DMS79 treated with DMSO at 0.1 percent for 48 hours (cell line): ENCODE results near the gene CHAF1A.

ENCODE experiments used
- DNase-seq: peaks from one replicate; lab custom pipeline; 2025; lab: John Stamatoyannopoulos, UW

The CHAF1A gene

DNA sequence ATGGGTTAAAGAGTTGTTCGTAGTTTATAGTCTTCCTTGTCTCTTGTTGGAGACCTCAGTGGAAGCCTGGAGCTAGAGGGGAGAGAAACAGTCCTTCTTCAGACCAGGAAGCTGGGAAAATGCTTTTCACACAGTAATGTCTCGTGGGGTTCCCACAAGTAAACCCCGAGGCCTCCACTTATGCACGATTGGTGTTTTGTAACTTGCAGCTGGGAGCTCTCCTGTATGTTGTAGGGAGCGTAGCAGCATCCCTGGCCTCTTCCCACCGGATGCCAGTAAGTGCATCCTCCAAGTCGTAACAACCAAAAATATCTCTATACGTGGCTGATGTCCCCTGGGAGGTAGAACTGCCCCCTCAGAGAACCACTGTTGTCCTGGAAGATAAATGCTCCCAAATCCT, 3.5 kb downstream of the CHAF1A start:
- no peak for DNase-seq

DNA sequence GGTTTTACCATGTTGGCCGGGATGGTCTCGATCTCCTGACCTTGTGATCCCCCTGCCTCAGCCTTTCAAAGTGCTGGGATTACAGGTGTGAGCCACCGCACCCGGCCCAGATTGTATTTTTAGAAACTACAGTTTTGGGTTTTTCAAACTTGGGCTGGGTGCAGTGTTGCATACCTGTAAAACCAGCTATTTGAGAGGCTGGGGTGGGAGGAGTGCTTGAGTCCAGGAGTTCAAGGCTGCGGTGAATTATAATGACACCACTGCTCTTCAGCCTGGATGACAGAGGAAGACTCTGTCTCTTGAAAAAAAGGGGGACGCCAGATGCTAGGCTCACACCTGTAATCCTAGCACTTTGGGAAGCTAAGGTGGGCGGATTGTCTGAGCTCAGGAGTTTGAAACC, 4.2 kb downstream of the CHAF1A start:
- no peak for DNase-seq

DNA sequence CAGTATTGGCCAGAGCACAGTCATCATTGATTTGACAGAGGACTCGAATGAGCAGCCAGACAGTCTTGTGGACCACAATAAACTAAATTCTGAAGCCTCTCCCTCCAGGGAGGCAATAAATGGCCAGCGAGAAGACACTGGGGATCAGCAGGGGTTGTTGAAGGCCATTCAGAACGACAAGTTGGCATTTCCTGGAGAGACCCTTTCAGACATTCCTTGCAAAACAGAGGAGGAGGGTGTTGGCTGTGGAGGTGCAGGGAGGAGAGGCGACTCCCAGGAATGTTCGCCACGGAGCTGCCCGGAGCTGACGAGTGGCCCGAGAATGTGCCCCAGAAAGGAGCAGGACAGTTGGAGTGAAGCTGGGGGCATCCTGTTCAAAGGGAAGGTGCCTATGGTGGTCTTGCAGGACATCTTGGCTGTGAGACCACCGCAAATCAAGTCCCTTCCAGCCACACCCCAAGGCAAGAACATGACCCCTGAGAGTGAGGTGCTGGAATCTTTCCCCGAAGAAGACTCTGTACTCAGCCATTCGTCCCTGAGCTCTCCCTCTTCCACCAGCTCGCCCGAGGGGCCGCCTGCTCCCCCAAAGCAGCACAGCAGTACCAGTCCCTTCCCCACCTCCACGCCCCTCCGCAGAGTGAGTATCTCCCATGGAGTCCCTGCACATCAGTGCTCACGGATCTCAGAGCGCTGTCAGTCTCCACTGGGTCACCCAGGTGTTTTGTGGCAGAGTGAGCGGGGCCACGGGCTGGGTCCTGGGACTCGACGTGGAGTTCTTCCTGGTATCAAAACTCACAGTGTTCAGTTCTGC, 6.9 kb downstream of the CHAF1A start:
- DNase-seq: no peak

DNA sequence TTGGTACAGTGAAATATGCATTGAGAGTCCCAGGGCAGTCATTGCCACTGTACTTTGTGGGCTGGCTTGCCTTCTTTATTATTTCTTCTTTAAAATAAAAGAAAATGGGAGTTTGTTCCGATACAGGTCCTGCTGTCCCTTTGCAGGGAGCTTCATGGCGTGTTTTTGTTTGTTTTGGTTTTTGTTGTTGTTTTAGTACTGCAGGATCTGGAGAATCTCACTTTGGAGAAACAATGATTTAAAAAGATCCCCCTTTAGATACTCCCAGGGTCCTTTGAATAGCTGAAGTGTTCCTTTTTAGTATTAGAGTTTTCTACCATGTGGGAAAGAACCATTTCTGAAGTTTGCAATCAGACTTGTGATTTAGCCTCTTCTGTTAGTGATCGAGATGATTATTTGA, 11.1 kb downstream of the CHAF1A start:
- no peak for DNase-seq

DNA sequence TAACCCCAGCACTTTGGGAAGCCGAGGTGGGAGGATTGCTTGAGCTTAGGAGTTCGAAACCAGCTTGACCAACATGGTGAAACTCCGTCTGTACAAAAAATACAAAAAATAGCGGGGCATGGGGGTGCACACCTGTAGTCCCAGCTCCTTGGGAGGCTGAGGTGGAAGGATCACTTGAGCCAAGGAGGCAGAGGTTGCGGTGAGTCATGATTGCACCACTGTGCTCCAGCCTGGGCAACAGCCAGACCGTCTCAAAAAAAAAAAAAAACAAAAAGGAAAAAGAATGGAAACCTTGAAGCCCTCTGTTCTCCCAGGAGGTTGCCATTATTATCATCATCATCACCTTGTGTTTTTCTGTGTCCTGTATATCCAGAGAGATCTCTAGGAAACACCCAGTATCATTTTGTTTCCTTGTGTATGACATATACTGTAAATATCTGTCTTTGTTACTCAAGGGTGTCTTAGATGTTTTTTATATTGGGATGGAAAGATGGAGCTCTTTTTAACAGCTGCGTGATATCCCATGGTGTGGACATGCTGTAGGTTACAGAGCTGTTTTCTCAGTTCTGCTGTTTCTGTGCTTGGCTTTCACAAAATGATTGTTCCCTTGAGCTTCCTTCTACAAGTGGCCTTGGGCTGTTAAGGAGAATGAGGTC, 11.8 kb downstream of the CHAF1A start:
- no peak for DNase-seq

DNA sequence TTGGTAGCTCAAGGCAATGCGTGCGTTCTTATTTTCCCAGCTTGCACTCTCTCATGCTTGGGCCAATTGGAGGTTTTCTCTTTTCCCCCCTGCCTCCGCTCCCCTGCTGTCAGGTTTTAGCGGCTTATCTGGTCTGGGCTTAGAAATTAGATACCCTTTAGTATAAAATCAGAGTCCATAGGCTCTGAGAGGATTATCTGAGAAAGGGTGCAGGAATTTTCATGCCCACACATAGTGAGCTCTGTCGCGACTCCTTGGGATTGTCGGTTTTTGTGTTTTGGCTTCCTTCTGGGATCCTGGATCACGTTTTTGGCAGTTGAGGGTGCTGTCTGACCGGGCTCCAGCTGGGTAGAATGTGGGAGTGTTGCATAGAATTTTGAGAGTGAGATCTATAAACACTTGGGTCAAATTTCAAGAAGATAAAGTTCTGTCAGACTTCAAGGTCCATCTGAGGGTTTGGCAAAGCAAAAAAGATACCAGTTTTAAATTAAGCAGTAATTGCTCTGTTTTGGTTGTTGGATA, 12.4 kb downstream of the CHAF1A start:
- no peak for DNase-seq

DNA sequence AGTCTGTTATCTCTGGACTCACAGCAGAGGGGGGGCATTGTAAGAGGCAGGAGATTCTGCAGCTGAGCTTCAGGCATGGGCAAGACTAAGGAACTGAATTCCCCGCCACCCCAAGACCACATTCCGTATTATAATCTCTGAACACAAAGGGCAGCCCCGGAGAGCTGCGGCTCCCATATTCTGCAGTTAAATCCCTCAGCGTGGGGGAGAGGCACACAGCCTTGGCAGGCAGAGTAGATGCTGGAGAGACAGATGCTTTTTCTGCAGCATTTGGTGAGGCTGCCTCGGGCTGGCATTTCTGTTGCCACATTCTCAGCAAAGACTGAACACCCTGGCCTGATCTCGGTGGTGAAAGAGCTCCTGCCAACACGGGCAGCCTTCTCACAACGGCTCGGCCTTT, 12.9 kb downstream of the CHAF1A start:
- DNase-seq: no peak

DNA sequence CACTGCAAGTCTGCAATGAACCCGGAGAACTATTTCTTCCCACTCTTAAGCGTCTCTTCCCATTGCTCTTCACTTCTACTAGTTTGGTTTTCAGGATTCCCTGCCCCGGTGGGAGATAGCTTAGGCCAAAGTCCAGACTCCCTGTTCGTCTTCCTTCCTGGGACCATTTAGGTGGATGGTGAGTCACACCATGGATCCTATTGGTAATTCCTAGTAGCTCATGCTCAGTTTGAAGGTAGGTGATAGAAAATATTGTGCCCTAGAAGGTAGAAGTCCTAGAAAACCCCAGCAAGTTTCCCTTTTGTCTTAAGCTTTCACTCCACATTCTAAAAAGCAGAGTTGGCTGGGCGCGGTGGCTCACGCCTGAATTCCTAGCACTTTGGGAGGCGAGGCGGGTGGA, 13.8 kb downstream of the CHAF1A start:
- no peak for DNase-seq

DNA sequence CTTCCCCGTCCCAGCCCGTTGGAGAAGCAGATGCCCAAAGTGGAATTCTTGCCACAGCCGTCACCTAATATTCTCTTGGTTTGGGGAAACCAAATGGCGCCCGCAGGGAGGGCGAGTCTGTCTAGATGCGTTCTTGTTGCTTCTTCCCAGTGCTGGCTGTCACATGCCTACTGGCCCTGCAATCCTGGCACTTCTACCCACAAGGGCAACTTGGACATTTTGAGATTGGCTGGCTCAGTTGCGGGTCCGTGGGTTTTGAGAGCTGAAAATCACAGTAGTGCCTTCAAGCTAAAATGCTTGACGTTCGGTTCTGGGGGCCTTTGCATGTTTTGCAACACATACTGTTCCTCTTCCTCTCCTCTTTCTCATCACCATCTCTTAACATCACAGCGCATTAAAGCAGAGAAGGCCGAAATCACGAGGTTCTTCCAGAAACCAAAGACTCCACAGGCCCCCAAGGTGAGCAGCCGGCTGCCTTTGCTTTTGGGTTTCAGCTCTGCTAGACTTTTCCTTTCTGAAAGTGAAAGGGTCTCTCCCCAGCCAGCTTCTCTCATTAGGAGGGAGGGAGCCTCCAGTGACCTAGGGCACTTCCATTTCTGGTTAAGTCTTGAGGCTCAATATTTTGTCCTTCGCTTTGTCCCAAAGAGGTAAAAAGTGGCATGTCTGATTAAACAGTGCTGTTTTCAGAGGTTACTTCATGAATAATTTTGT, 21.1 kb downstream of the CHAF1A start:
- no peak for DNase-seq

DNA sequence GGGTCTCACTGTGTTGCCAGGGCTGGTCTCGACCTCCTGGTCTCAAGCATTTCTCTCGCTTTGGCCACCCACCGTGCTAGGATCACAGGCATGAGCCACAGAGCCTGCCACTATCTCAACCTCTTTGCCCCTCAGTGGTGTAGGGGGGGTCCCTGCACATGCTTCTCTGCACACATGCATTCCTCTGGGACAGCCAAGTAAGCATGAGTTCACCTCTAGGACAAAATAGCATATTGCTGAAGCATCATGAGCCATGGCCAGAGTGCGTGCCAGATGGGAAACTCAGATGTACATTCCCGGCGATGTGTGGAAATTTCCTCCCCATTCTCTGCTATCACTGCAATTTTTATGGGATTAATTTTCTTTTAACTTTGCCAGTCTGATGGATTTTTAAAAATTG, 23.1 kb downstream of the CHAF1A start:
- no peak for DNase-seq

DNA sequence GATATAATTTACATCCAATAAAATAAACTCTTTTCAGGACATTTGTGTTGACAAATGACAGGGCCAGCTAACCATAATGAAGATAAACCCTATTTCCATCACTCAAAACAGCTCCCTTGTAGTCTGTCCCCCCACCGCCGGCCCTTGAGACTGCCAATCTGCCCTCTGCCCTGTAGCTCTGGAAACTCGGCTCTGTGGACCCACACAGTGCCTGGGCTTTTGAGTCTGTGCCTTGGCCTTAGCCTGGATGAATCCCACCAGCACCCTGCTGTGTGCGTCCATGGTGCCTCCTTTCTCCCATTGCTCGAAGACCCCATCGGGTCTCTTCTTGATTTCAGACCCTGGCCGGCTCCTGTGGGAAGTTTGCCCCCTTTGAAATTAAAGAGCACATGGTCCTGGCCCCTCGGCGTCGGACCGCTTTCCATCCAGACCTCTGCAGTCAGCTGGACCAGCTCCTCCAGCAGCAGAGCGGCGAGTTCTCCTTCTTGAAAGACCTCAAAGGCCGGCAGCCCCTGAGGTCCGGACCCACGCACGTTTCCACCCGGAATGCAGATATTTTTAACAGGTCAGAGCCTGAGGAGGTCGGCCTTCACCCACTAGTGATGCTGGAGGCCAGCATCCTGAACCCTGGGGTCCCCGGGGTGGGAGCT, 26.0 kb downstream of the CHAF1A start:
- DNase-seq: no peak

DNA sequence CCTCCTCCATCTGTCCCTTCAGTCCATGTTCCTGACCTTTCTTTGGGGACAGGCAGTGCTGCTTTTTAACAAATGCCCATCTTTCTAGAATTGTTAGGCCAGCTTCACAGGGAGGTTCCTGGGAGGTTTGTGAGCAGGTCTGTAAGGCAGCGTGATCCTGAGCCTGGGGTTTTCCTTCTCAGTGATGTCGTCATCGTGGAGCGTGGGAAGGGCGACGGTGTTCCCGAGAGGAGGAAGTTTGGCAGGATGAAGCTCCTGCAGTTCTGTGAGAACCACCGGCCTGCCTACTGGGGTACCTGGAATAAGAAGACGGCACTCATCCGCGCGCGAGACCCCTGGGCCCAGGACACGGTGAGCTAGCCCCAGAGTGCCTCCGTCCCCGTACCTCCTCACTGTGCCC, 26.8 kb downstream of the CHAF1A start:
- no peak for DNase-seq

DNA sequence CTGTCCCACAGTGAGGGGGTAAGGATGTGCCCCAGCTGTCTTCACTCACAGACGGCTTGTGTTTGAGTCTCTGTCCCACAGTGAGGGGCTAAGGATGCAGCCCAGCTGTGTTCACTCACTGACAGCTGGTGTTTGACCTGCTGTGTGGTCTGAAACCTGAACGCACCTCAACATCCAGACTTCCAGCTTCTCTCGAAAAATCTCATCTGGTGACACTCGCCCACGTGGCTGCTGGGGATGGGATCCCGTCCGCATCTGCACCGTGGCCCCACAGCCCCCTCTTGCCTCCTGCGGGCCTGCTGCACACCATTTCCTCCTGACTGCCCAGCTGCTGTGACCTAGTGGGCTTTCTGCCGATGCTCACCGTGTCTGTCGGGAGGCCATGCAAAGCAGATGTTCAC, 27.3 kb downstream of the CHAF1A start:
- DNase-seq: no peak

DNA sequence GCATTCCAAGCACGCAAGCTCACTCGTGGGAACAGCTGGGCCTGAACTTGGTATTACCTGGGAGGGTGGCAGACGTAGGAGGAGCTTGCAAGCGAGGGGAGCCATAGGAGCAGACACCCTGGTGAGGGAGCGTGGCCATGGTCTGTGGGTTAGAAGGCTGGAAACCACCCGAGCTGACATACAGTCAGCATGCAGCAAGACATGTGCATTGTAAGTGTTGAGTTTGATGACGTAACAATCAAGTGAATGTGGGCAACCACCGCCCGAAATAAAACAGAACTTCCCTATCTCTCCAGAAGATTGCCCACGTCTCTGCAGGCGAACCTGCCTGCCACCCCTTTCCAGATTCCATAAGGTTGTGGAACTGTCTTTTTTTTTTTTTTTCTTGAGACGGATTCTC, 28.3 kb downstream of the CHAF1A start:
- no peak for DNase-seq

DNA sequence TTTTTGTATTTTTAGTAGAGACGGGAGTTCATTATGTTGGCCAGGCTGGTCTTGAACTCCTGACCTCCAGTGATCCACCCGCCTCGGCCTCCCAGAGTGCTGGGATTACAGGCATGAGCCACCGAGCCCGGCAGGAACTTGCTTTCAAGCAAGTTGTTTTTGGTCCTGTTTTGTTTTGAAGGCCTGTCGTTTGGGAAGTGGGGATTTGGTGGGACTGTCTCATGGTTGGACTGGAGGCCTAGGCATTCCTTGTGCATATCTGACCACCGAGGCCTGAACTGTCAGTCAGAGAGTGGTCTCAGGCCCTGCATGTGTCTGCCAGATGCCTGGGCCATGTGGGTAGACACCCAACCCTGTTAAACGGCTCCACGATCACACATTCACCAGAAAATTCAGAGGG, 28.9 kb downstream of the CHAF1A start:
- DNase-seq: no peak

DNA sequence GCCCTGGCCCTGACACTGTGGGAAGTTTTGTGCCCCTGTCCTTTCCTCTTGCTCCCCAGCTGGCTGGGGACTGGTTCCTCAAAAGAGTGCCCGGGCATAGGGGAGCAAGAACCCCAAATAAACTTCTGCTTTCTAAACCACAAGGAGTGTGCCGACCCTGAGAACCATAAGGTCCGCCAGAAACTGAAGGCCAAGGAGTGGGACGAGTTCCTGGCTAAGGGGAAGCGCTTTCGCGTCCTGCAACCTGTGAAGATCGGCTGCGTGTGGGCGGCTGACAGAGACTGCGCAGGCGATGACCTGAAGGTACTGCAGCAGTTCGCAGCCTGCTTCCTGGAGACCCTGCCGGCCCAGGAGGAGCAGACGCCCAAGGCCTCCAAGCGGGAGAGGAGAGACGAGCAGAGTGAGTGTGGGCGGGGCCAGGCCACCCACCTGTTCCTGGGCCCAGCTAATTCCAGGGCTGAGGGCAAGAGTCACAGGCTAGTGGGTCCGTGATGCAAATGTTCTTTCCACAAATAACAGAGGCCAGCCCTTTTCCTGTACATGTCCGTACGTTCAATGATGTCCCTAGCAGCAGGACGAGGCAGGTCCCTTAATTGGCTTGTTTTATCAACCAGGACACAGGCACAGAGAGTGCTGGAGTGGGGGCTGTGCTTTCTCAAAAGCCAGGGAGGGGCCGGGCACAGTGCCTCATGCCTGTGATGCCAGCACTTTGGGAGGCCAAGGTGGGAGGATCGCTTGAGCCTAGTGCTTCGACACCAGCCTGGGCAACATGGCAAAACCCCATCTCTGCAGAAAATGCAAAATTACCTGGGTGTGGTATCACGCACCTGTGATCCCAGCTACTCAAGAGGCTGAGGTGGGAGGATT, 29.6 kb downstream of the CHAF1A start:
- DNase-seq: no peak

DNA sequence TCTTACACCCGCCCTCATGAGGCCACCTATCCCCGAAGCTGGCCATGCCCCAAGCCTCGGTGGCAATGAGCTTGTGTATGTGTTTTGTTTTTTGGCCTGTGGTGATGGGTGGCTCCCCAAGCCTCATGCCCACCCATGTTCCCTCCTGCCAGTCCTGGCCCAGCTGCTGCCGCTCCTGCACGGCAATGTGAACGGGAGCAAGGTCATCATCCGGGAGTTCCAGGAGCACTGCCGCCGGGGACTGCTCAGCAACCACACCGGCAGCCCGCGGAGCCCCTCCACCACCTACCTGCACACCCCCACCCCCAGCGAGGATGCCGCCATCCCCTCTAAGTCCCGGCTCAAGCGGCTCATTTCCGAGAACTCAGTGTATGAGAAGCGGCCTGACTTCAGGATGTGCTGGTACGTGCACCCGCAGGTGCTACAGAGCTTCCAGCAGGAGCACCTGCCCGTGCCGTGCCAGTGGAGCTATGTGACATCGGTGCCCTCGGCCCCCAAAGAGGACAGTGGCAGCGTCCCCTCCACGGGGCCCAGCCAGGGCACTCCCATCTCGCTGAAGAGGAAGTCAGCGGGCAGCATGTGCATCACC, 30.6 kb downstream of the CHAF1A start:
- no peak for DNase-seq

DNA sequence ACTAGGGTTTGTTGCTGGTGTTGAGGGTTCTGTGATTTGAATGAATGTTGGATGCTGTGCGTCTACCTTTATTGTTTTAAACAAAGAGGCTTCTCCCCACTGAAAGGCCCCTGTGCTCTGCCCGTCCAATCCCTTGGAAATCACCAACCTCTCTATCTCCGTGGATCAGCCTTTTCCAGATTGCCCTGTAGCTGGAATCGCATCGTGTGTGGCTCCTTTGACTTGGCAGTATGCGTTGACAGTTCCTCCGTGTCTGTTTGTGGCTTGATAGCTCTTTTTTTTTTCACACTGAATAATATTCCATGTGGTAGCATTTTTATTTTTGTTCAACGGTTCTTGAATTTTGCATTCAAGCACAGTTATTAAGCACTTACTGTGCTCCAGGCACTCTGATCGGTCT, 32.0 kb downstream of the CHAF1A start:
- no peak for DNase-seq

DNA sequence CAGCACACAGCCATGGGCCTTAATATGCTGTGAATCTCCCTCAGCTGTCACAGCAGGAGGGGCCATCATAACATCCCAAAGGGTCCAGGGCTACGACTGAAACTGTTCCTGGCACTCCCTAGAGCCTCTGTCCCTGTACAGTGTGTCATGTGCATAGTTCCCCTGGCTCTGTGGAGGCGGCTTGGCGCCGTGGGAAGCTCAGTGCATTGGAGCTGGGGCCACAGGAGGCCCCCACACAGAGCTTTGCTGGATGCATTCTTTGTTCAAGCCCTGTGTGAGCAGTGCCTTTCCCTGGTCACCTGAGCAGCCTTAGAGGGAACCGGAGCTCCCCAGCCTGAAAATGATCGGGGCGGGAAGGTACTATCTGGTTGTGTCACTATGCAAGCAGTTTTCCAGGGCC, 33.8 kb downstream of the CHAF1A start:
- DNase-seq: no peak

DNA sequence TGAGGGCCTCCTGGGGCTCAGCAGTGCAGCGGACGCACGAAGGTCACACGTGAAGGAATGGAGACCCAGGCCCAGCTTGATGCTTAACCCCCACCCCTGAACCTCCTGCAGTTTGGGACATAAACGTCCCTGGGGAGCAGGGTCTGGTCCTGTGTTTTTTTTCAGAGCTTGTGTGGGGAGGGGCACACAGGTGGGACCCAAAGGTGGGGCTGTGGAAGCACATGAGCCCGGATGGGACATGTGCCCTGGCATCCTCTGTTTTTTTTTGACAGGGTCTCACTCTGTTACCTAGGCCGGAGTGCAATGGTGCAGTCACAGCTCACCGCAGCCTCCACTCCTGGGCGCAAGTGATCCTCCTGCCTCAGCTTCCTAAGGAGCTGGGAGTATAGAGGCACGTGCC, 34.7 kb downstream of the CHAF1A start:
- no peak for DNase-seq

DNA sequence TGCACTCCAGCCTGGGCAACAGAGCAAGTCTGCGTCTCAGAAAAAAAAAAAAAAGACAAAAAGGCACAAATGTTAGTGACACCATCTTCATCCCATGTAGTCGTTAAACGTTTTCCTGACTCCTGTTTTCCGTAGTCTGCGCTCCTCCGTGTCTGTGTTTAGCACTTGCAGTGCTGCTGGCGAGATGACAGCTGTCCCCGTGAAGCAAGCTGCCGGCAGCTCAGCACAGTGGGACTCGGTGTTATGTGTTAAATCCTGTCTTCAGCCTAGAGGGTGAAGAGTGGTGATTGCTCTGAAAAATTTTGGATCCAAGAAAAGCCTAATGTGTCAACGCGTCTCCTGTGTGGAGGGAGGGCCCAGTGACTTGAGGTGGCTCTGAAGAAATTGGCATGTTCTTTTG, 36.8 kb downstream of the CHAF1A start:
- no peak for DNase-seq
